ENCODE measurements around the gene EFNB2. TPM values are rescaled to one million over a fixed set of nuclear protein-coding genes. Genes with fewer than 3 reads are reported as not detected.

Gene EFNB2
- total and polyA plus RNA-seq, 2 of the 13 experiments (the other 11 are each of a cell fraction or from before 2014, with no cell fraction given), result 0.11 to 0.20 TPM

GRCh38 chr13:106535552-106536243 lies at the start of gene EFNB2 (continued):
- TF ChIP-seq ZFP82 (CRISPR knock-in tag; IDR thresholded peaks at IDR 0.05; ENCODE audit: borderline replicate concordance) (peak; percentile 45; the same call in 1 of the 2 replicates), SMC3 (IDR thresholded peaks at IDR 0.05; ENCODE audit: low read length) (no peak), ZNF230 (CRISPR knock-in tag; IDR thresholded peaks at IDR 0.05) (no peak; the same call in 1 of the 2 replicates), RBFOX2 (IDR thresholded peaks at IDR 0.05; ENCODE audit: low read depth, low read length) (peak; percentile 61; the same call in 1 of the 2 replicates), YEATS4 (CRISPR knock-in tag; IDR thresholded peaks at IDR 0.05; ENCODE audit: borderline replicate concordance) (peak; percentile 71), TBL1XR1 (IDR thresholded peaks at IDR 0.05; ENCODE audit: borderline replicate concordance, low read length, partially characterized antibody) (no peak), SP1 (IDR thresholded peaks at IDR 0.05) (no peak), SP1 (CRISPR knock-in tag; IDR thresholded peaks at IDR 0.05) (peak; percentile 40; the same call in 1 of the 2 replicates), ZNF546 (CRISPR knock-in tag; conservative IDR thresholded peaks at IDR 0.05) (0 out of 2 replicates have a peak, but pooled peaks have one; percentile 41), TAF1 (CRISPR knock-in tag; IDR thresholded peaks at IDR 0.05) (0 out of 2 replicates have a peak, but pooled peaks have one; percentile 20), HDAC2 (CRISPR knock-in tag; IDR thresholded peaks at IDR 0.05) (0 out of 2 replicates have a peak, but pooled peaks have one; percentile 20), ZGPAT (CRISPR knock-in tag; IDR thresholded peaks at IDR 0.05) (peak; percentile 57; the same call in 1 of the 2 replicates), ZNF616 (CRISPR knock-in tag; IDR thresholded peaks at IDR 0.05; ENCODE audit: low read depth) (0 out of 2 replicates have a peak, but pooled peaks have one; percentile 30)
- TF ChIP-seq, protein P1, sequence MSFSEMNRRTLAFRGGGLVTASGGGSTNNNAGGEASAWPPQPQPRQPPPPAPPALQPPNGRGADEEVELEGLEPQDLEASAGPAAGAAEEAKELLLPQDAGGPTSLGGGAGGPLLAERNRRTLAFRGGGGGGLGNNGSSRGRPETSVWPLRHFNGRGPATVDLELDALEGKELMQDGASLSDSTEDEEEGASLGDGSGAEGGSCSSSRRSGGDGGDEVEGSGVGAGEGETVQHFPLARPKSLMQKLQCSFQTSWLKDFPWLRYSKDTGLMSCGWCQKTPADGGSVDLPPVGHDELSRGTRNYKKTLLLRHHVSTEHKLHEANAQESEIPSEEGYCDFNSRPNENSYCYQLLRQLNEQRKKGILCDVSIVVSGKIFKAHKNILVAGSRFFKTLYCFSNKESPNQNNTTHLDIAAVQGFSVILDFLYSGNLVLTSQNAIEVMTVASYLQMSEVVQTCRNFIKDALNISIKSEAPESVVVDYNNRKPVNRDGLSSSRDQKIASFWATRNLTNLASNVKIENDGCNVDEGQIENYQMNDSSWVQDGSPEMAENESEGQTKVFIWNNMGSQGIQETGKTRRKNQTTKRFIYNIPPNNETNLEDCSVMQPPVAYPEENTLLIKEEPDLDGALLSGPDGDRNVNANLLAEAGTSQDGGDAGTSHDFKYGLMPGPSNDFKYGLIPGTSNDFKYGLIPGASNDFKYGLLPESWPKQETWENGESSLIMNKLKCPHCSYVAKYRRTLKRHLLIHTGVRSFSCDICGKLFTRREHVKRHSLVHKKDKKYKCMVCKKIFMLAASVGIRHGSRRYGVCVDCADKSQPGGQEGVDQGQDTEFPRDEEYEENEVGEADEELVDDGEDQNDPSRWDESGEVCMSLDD (CRISPR knock-in tag; IDR thresholded peaks at IDR 0.05; ENCODE audit: borderline replicate concordance), result 0 out of 2 replicates have a peak, but pooled peaks have one; percentile 42
- TF ChIP-seq, protein P2, sequence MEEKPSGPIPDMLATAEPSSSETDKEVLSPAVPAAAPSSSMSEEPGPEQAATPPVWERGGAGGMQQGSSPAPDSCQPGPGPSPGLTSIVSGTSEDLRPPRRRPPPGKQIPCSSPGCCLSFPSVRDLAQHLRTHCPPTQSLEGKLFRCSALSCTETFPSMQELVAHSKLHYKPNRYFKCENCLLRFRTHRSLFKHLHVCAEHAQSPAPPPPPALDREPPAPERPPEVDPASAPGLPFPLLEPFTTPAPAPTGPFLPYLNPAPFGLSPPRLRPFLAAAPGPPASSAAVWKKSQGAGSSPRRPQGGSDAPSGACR (CRISPR knock-in tag; IDR thresholded peaks at IDR 0.05), result no peak
- TF ChIP-seq, protein P3, sequence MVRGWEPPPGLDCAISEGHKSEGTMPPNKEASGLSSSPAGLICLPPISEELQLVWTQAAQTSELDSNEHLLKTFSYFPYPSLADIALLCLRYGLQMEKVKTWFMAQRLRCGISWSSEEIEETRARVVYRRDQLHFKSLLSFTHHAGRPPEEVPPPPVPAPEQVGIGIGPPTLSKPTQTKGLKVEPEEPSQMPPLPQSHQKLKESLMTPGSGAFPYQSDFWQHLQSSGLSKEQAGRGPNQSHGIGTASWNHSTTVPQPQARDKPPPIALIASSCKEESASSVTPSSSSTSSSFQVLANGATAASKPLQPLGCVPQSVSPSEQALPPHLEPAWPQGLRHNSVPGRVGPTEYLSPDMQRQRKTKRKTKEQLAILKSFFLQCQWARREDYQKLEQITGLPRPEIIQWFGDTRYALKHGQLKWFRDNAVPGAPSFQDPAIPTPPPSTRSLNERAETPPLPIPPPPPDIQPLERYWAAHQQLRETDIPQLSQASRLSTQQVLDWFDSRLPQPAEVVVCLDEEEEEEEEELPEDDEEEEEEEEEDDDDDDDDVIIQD (CRISPR knock-in tag; IDR thresholded peaks at IDR 0.05; ENCODE audit: low read depth), result no peak
- TF ChIP-seq, protein P4, sequence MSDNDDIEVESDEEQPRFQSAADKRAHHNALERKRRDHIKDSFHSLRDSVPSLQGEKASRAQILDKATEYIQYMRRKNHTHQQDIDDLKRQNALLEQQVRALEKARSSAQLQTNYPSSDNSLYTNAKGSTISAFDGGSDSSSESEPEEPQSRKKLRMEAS (IDR thresholded peaks at IDR 0.05), result peak; percentile 57
- TF ChIP-seq, protein P5, sequence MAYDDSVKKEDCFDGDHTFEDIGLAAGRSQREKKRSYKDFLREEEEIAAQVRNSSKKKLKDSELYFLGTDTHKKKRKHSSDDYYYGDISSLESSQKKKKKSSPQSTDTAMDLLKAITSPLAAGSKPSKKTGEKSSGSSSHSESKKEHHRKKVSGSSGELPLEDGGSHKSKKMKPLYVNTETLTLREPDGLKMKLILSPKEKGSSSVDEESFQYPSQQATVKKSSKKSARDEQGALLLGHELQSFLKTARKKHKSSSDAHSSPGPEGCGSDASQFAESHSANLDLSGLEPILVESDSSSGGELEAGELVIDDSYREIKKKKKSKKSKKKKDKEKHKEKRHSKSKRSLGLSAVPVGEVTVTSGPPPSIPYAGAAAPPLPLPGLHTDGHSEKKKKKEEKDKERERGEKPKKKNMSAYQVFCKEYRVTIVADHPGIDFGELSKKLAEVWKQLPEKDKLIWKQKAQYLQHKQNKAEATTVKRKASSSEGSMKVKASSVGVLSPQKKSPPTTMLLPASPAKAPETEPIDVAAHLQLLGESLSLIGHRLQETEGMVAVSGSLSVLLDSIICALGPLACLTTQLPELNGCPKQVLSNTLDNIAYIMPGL (CRISPR knock-in tag; IDR thresholded peaks at IDR 0.05; ENCODE audit: borderline replicate concordance in 1 of 2, low read depth in 1 of 2), result peak in 1 of 2 experiments; percentile 46; a peak in 1 of 4 replicates
